HFFc6 (cell line): ENCODE results near the gene NAV2. TPM values are rescaled to one million over a fixed set of nuclear protein-coding genes. Genes with fewer than 3 reads are reported as not detected.

Source experiments
- DNase-seq: peaks from one replicate; pipeline ENCODE4 v3.0.0-alpha.2; 2018
- H3K27ac Mint-ChIP-seq: 2 replicates; pipeline ENCODE4 v1.8.0; 2020; ENCODE audit warnings: mild to moderate bottlenecking, mixed read lengths
- H3K27me3 Mint-ChIP-seq: 2 replicates; pipeline ENCODE4 v1.8.0; 2021; ENCODE audit warnings: mild to moderate bottlenecking, moderate library complexity, mixed read lengths; ENCODE audit not compliant: insufficient read depth
- H3K36me3 Mint-ChIP-seq: 2 replicates; pipeline ENCODE4 v1.8.0; 2021; ENCODE audit warnings: low read depth, mixed read lengths
- H3K4me1 Mint-ChIP-seq: 2 replicates; pipeline ENCODE4 v1.8.0; 2020; ENCODE audit warnings: low read depth, mixed read lengths
- H3K4me3 Mint-ChIP-seq: 2 replicates; pipeline ENCODE4 v1.8.0; 2020; ENCODE audit warnings: mild to moderate bottlenecking, moderate library complexity, mixed read lengths
- H3K9me3 Mint-ChIP-seq: 2 replicates; pipeline ENCODE4 v1.8.0; 2020; ENCODE audit warnings: mild to moderate bottlenecking, mixed read lengths
- CTCF ChIP-seq: fragments of 200-600 bp; sonication (generic); IDR thresholded peaks from 2 replicates; pipeline ENCODE4 v1.5.0; 2021; ENCODE audit warnings: antibody characterized with exemption, mild to moderate bottlenecking
- total RNA-seq, 6 experiments: library from RNA; stranded (reverse); fragmentation: NEBNext Ultra II Directional; extraction: Animal tissue kit (Norgen Biotek cat#: 25700); gene quantifications; 2 replicates in 1 of 6; 3 replicates in 5 of 6; pipeline ENCODE4 v1.2.3, GENCODE V29; 2021

The NAV2 gene
- total RNA-seq, 6 experiments from 2014 or later, result 12.4 to 34.9 (median 31.8) TPM

GRCh38 chr11:19994672-19995071, 282.0 kb downstream of the NAV2 start:
- TF ChIP-seq CTCF, result no peak
- peak overlapping the region; percentile 34; the same call in 1 of the 2 replicates for H3K4me3 Mint-ChIP-seq
- no peak for DNase-seq
- H3K4me1 Mint-ChIP-seq, result peaks cover 27% of the 10 kb centered on the region
- no peaks in the 10 kb centered on the region for H3K9me3 Mint-ChIP-seq
- peaks cover 4% of the 10 kb centered on the region for H3K27me3 Mint-ChIP-seq
- H3K36me3 Mint-ChIP-seq, result peaks cover 30% of the 10 kb centered on the region
- H3K27ac Mint-ChIP-seq, result peak overlapping the region; percentile 73

- Mint-ChIP-seq H3K27me3 (peaks cover 4% of the 10 kb centered on the region), H3K4me3 (peak overlapping the region; percentile 34; the same call in 1 of the 2 replicates), H3K36me3 (peaks cover 35% of the 10 kb centered on the region), H3K4me1 (peaks cover 27% of the 10 kb centered on the region), H3K9me3 (no peaks in the 10 kb centered on the region), H3K27ac (peak overlapping the region; percentile 73)
- DNase-seq, result peak; percentile 81
- no peak for TF ChIP-seq CTCF
Measured at GRCh38 chr11:19995145-19995544, 282.5 kb downstream of the NAV2 start.

- Mint-ChIP-seq H3K27me3 (peaks cover 4% of the 10 kb centered on the region), H3K4me3 (no peak overlapping the region), H3K9me3 (no peaks in the 10 kb centered on the region), H3K27ac (peak overlapping the region; percentile 15; the same call in 1 of the 2 replicates), H3K36me3 (peaks cover 37% of the 10 kb centered on the region), H3K4me1 (peaks cover 34% of the 10 kb centered on the region)
- DNase-seq, result no peak
- TF ChIP-seq CTCF, result no peak
Measured at GRCh38 chr11:19996571-19996970, 283.9 kb downstream of the NAV2 start.

- no peak overlapping the region for H3K4me3 Mint-ChIP-seq
- peaks cover 18% of the 10 kb centered on the region; the same call in 1 of the 2 replicates for H3K36me3 Mint-ChIP-seq
- peaks cover 23% of the 10 kb centered on the region for H3K4me1 Mint-ChIP-seq
- no peak for DNase-seq
- H3K27me3 Mint-ChIP-seq, result peaks cover 4% of the 10 kb centered on the region
- TF ChIP-seq CTCF, result no peak
- peak overlapping the region; percentile 19; the same call in 1 of the 2 replicates for H3K27ac Mint-ChIP-seq
- no peaks in the 10 kb centered on the region for H3K9me3 Mint-ChIP-seq
Measured at GRCh38 chr11:20000022-20000350, 287.3 kb downstream of the NAV2 start.

- TF ChIP-seq CTCF, result no peak
- peaks cover 17% of the 10 kb centered on the region for H3K4me1 Mint-ChIP-seq
Measured at GRCh38 chr11:20000351-20001134, 287.9 kb downstream of the NAV2 start.

More at GRCh38 chr11:20000351-20001134, 287.9 kb downstream of the NAV2 start:
- H3K27ac Mint-ChIP-seq, result peak overlapping the region; percentile 19; the same call in 1 of the 2 replicates
- peaks cover 18% of the 10 kb centered on the region; the same call in 1 of the 2 replicates for H3K36me3 Mint-ChIP-seq
- no peak for DNase-seq
- no peaks in the 10 kb centered on the region for H3K9me3 Mint-ChIP-seq
- H3K27me3 Mint-ChIP-seq, result peaks cover 4% of the 10 kb centered on the region
- no peak overlapping the region for H3K4me3 Mint-ChIP-seq
